HG03432 (cell line): ENCODE data around the gene MRPL4.
"Not testable (repeated sequence)": the region's sequence is repeated elsewhere in the genome, so short reads cannot be mapped to it uniquely, and the experiment has no call there.

ENCODE experiments used
- ATAC-seq: cut with Tn5 transposase; IDR thresholded peaks from one replicate; pipeline ENCODE4 v1.9.1; 2021; ENCODE audit warnings: mild to moderate bottlenecking, moderate library complexity; ENCODE audit not compliant: unreplicated experiment

MRPL4 gene

GRCh38 chr19:10259162-10259905, 7.3 kb downstream of the MRPL4 start:
- no peak for ATAC-seq

GRCh38 chr19:10260141-10260584, 8.1 kb downstream of the MRPL4 start:
- ATAC-seq = no peak

- ATAC-seq = no peak
These were observed 10.8 kb downstream of the MRPL4 start for GRCh38 chr19:10262771-10263170.

GRCh38 chr19:10266706-10267105, 14.7 kb downstream of the MRPL4 start:
- no peak for ATAC-seq

- ATAC-seq = no peak
These were observed 16.1 kb downstream of the MRPL4 start for GRCh38 chr19:10268071-10268470.

GRCh38 chr19:10269333-10270179, 17.5 kb downstream of the MRPL4 start:
- no peak for ATAC-seq

GRCh38 chr19:10270180-10270615, 18.2 kb downstream of the MRPL4 start:
- peak; percentile 43 for ATAC-seq

- ATAC-seq = peak; percentile 55
These were observed 18.8 kb downstream of the MRPL4 start, which contains the start of gene ICAM1 for GRCh38 chr19:10270616-10271394. Gene ICAM1, plus strand, starts transcription at chr19:10271120. Its CDS starts 40 bp downstream, at chr19:10271160.

GRCh38 chr19:10271543-10272086, 19.6 kb downstream of the MRPL4 start:
- ATAC-seq = no peak

- ATAC-seq = no peak
These were observed 22.6 kb downstream of the MRPL4 start for GRCh38 chr19:10274589-10274988.

- ATAC-seq = no peak
These were observed 26.0 kb downstream of the MRPL4 start for GRCh38 chr19:10277795-10278589.

- no peak for ATAC-seq
These were observed 26.9 kb downstream of the MRPL4 start for GRCh38 chr19:10278935-10279334.

- ATAC-seq = no peak
These were observed 27.9 kb downstream of the MRPL4 start for GRCh38 chr19:10279737-10280442.

GRCh38 chr19:10282043-10282442, 30.0 kb downstream of the MRPL4 start:
- not testable (repeated sequence) for ATAC-seq

GRCh38 chr19:10283301-10284064, 31.5 kb downstream of the MRPL4 start:
- ATAC-seq = no peak

GRCh38 chr19:10284065-10284959, 32.3 kb downstream of the MRPL4 start:
- no peak for ATAC-seq

- no peak for ATAC-seq
These were observed 32.9 kb downstream of the MRPL4 start for GRCh38 chr19:10284960-10285278.

- ATAC-seq = no peak
These were observed 33.4 kb downstream of the MRPL4 start for GRCh38 chr19:10285393-10285792.
